GM21447 (cell line): Measurements from ENCODE around the gene OR5D14.

Source experiments
- ATAC-seq: cut with Tn5 transposase; IDR thresholded peaks from one replicate; pipeline ENCODE4 v1.9.1; 2021; ENCODE audit not compliant: unreplicated experiment

The OR5D14 gene

GRCh38 chr11:55795256-55795655 is at the start of gene OR5D14:
Gene OR5D14 (plus strand): TSS chr11:55795556. CDS start chr11:55795556, 0 bp downstream.
- no peak for ATAC-seq

GRCh38 chr11:55773138-55773537 is 22.2 kb upstream of the OR5D14 start, which contains the start of gene OR5D13:
Gene OR5D13 (plus strand): TSS chr11:55773438. CDS start chr11:55773438, 0 bp downstream.
- ATAC-seq = no peak

GRCh38 chr11:55791606-55792005 is 3.8 kb upstream of the OR5D14 start:
- no peak for ATAC-seq

GRCh38 chr11:55793321-55793720 is 2.0 kb upstream of the OR5D14 start:
- no peak for ATAC-seq

GRCh38 chr11:55806248-55806647 is 10.9 kb downstream of the OR5D14 start:
- no peak for ATAC-seq

- ATAC-seq = no peak
Observed at GRCh38 chr11:55811067-55811466, 15.7 kb downstream of the OR5D14 start, which contains the start of gene OR5L1. Gene OR5L1 (plus strand): TSS chr11:55811367. CDS start chr11:55811467, 100 bp downstream.

GRCh38 chr11:55819330-55819729 is 24.0 kb downstream of the OR5D14 start, which contains the start of gene OR5D18:
Gene OR5D18 (plus strand): TSS chr11:55819630. CDS start chr11:55819630, 0 bp downstream.
- ATAC-seq = no peak

GRCh38 chr11:55826919-55827318 is 31.6 kb downstream of the OR5D14 start, which contains the start of gene OR5L2:
Gene OR5L2 (plus strand): TSS chr11:55827219. CDS start chr11:55827219, 0 bp downstream.
- no peak for ATAC-seq

- ATAC-seq = no peak
Observed at GRCh38 chr11:55838452-55838851, 43.1 kb downstream of the OR5D14 start, which contains the start of gene OR5D16. Gene OR5D16 (plus strand): TSS chr11:55838752. CDS start chr11:55838752, 0 bp downstream.
